Fibroblast of lung (primary cell): ENCODE data around the gene PTPRM. TPM values are rescaled to one million over a fixed set of nuclear protein-coding genes. Genes with fewer than 3 reads are reported as not detected.

ENCODE experiments used
- DNase-seq, 2 donors: peaks; one replicate each; pipeline versions ENCODE4 v3.0.0 to v3.0.0-alpha.2; 2010; ENCODE audit warnings: low read depth in 2 of 2
- H2AFZ ChIP-seq: 2 replicates; pipeline ENCODE4 v1.5.1; 2012; ENCODE audit warnings: low read length, control low read depth, inconsistent platforms
- H3K27ac ChIP-seq: 2 replicates; pipeline ENCODE4 v1.5.1; 2011; ENCODE audit warnings: low read length, control low read depth; ENCODE audit not compliant: insufficient read depth
- H3K27me3 ChIP-seq: 2 replicates; pipeline ENCODE4 v1.5.1; 2011; ENCODE audit warnings: mild to moderate bottlenecking, low read length; ENCODE audit not compliant: control insufficient read depth, insufficient read depth
- H3K36me3 ChIP-seq: 2 replicates; pipeline ENCODE4 v1.5.1; 2011; ENCODE audit warnings: low read length; ENCODE audit not compliant: control insufficient read depth, insufficient read depth
- H3K4me1 ChIP-seq: 2 replicates; pipeline ENCODE4 v1.5.1; 2011; ENCODE audit warnings: low read length; ENCODE audit not compliant: control insufficient read depth, insufficient read depth; ENCODE audit errors: extremely low read depth
- H3K4me2 ChIP-seq: 2 replicates; pipeline ENCODE4 v1.5.1; 2011; ENCODE audit warnings: low read length, control low read depth; ENCODE audit not compliant: insufficient read depth; ENCODE audit errors: extremely low read depth
- H3K4me3 ChIP-seq, 4 experiments: fragments of 200-600 bp in 1 of 4; sonication (generic) in 1 of 4; replicated peaks in 1 of 4; 2 replicates each; pipeline ENCODE4 v1.5.1; 2011 to 2016; ENCODE audit warnings: low read length in 4 of 4, low read depth in 3 of 4, mild to moderate bottlenecking in 3 of 4, control low read depth in 2 of 4, inconsistent platforms in 1 of 4, mixed read lengths in 1 of 4; ENCODE audit not compliant: insufficient read depth in 1 of 4; ENCODE audit errors: control extremely low read depth in 1 of 4
- H3K79me2 ChIP-seq: 2 replicates; pipeline ENCODE4 v1.5.1; 2012; ENCODE audit warnings: mild to moderate bottlenecking, low read length, inconsistent platforms; ENCODE audit not compliant: control insufficient read depth, insufficient read depth
- H3K9ac ChIP-seq: 2 replicates; pipeline ENCODE4 v1.5.1; 2011; ENCODE audit warnings: mild to moderate bottlenecking, low read length, control low read depth; ENCODE audit not compliant: insufficient read depth
- H3K9me3 ChIP-seq: 2 replicates; pipeline ENCODE4 v1.5.1; 2012; ENCODE audit warnings: low read depth, low read length; ENCODE audit not compliant: control insufficient read depth, insufficient read depth
- H4K20me1 ChIP-seq: 2 replicates; pipeline ENCODE4 v1.5.1; 2011; ENCODE audit warnings: low read length; ENCODE audit not compliant: control insufficient read depth, insufficient read depth; ENCODE audit errors: extremely low read depth
- EZH2 ChIP-seq: IDR thresholded peaks from 2 replicates; pipeline ENCODE4 v1.5.1; 2012; ENCODE audit warnings: low read length, control low read depth, mild to moderate bottlenecking; ENCODE audit errors: missing control alignments
- polyA plus RNA-seq, 2 donors: library from polyadenylated mRNA; depleted of rRNA in 1 of 2; stranded (reverse) in 1 of 2; unstranded in 1 of 2; fragments of >200 nt; gene quantifications; 2 replicates each; pipeline ENCODE4 v1.2.1, GENCODE V29; 2011 to 2012; ENCODE audit warnings: missing spikeins in 1 of 2
- total RNA-seq: library from RNA; depleted of rRNA; stranded (reverse); fragments of >200 nt; gene quantifications from 2 replicates; pipeline ENCODE4 v1.2.1, GENCODE V29; 2014
- TF ChIP-seq, protein P1 (sequence below), 2 donors: IDR thresholded peaks in 1 of 2; conservative IDR thresholded peaks in 1 of 2; 1 replicate in 1 of 2; 2 replicates in 1 of 2; pipeline ENCODE4 v1.5.1; 2011 to 2012; ENCODE audit warnings: low read length in 2 of 2, control low read depth in 1 of 2, inconsistent platforms in 1 of 2, low read depth in 1 of 2, mild to moderate bottlenecking in 1 of 2

The PTPRM gene
- total and polyA plus RNA-seq, 2 donors (not counting 1 experiment from before 2014, with no cell fraction given): 86.6 to 87.0 TPM

DNA sequence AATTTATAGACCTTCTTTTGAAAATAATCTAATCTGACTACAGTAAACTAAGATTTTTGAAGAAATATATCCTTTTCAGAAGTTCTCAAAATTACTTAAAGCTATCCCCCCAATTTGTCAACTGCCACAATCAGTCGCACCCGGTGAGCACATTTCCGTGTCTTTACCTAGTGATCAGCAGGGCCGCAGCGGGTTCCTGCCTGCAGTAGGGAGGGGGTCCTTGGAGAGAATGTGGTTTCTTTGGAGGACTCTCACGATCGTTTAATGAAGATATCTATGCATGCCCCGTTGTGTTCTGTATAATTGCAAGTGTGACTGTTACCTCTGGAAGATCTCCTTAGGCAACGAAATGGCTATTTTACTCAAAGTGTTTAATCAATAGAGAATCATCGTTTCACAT lies 790.2 kb downstream of the PTPRM start:
- H3K36me3 ChIP-seq: no peaks in the 10 kb centered on the region
- H3K4me2 ChIP-seq: no peak overlapping the region
- H3K4me3 ChIP-seq: no peak overlapping the region
- H2AFZ ChIP-seq: no peak overlapping the region
- H3K27me3 ChIP-seq: no peaks in the 10 kb centered on the region
- H3K79me2 ChIP-seq: no peaks in the 10 kb centered on the region
- TF ChIP-seq, protein P1, sequence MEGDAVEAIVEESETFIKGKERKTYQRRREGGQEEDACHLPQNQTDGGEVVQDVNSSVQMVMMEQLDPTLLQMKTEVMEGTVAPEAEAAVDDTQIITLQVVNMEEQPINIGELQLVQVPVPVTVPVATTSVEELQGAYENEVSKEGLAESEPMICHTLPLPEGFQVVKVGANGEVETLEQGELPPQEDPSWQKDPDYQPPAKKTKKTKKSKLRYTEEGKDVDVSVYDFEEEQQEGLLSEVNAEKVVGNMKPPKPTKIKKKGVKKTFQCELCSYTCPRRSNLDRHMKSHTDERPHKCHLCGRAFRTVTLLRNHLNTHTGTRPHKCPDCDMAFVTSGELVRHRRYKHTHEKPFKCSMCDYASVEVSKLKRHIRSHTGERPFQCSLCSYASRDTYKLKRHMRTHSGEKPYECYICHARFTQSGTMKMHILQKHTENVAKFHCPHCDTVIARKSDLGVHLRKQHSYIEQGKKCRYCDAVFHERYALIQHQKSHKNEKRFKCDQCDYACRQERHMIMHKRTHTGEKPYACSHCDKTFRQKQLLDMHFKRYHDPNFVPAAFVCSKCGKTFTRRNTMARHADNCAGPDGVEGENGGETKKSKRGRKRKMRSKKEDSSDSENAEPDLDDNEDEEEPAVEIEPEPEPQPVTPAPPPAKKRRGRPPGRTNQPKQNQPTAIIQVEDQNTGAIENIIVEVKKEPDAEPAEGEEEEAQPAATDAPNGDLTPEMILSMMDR (conservative IDR thresholded peaks at IDR 0.05 in 1 of 2, IDR thresholded peaks at IDR 0.05 in 1 of 2; ENCODE audit: low read depth in 1 of 2, low read length in 2 of 2): no peak
- TF ChIP-seq EZH2: no peak
- H3K27ac ChIP-seq: no peak overlapping the region
- no peaks in the 10 kb centered on the region for H3K4me1 ChIP-seq
- no peak for DNase-seq
- H4K20me1 ChIP-seq: no peaks in the 10 kb centered on the region
- H3K9me3 ChIP-seq: no peaks in the 10 kb centered on the region
- no peak overlapping the region for H3K9ac ChIP-seq

- no peaks in the 10 kb centered on the region for H3K4me1 ChIP-seq
- H4K20me1 ChIP-seq: no peaks in the 10 kb centered on the region
- DNase-seq: no peak
- no peaks in the 10 kb centered on the region for H3K79me2 ChIP-seq
- no peak overlapping the region for H3K27ac ChIP-seq
- H3K27me3 ChIP-seq: no peaks in the 10 kb centered on the region
- H3K9ac ChIP-seq: no peak overlapping the region
- no peaks in the 10 kb centered on the region for H3K9me3 ChIP-seq
- no peaks in the 10 kb centered on the region for H3K36me3 ChIP-seq
- TF ChIP-seq EZH2: no peak
- TF ChIP-seq, protein P1 (conservative IDR thresholded peaks at IDR 0.05 in 1 of 2, IDR thresholded peaks at IDR 0.05 in 1 of 2; ENCODE audit: low read depth in 1 of 2, low read length in 2 of 2): no peak
- no peak overlapping the region for H3K4me2 ChIP-seq
- no peak overlapping the region for H2AFZ ChIP-seq
- H3K4me3 ChIP-seq: no peak overlapping the region
Measured at GRCh38 chr18:8358033-8358765, 791.1 kb downstream of the PTPRM start.

- no peak overlapping the region for H3K9ac ChIP-seq
- no peaks in the 10 kb centered on the region for H3K4me1 ChIP-seq
- no peaks in the 10 kb centered on the region for H3K36me3 ChIP-seq
- H2AFZ ChIP-seq: no peak overlapping the region
- H3K4me2 ChIP-seq: no peak overlapping the region
- no peaks in the 10 kb centered on the region for H3K27me3 ChIP-seq
- no peaks in the 10 kb centered on the region for H3K79me2 ChIP-seq
- DNase-seq: no peak
- no peaks in the 10 kb centered on the region for H3K9me3 ChIP-seq
- TF ChIP-seq EZH2: no peak
- TF ChIP-seq, protein P1 (conservative IDR thresholded peaks at IDR 0.05 in 1 of 2, IDR thresholded peaks at IDR 0.05 in 1 of 2; ENCODE audit: low read depth in 1 of 2, low read length in 2 of 2): no peak
- H4K20me1 ChIP-seq: no peaks in the 10 kb centered on the region
- no peak overlapping the region for H3K4me3 ChIP-seq
- no peak overlapping the region for H3K27ac ChIP-seq
Measured at GRCh38 chr18:8359076-8359475, 792.0 kb downstream of the PTPRM start.
